Keratinocyte (primary cell): ENCODE results near the gene RERE.

ENCODE experiments used
- EZH2 ChIP-seq: IDR thresholded peaks from one replicate; pipeline ENCODE4 v1.6.1; 2012; ENCODE audit warnings: inconsistent platforms, mild to moderate bottlenecking, low read length, moderate library complexity
- TF ChIP-seq, protein P1 (sequence below), 3 experiments: IDR thresholded peaks in 1 of 3; conservative IDR thresholded peaks in 1 of 3; optimal IDR thresholded peaks in 1 of 3; 2 replicates in 2 of 3; 3 replicates in 1 of 3; pipeline versions ENCODE3 to v1.5.1; 2011; ENCODE audit warnings: low read length in 3 of 3, mild to moderate bottlenecking in 3 of 3, moderate library complexity in 2 of 3, control low read depth in 1 of 3, inconsistent platforms in 1 of 3; ENCODE audit not compliant: insufficient read depth in 2 of 3; ENCODE audit errors: extremely low read depth in 1 of 3

DNA sequence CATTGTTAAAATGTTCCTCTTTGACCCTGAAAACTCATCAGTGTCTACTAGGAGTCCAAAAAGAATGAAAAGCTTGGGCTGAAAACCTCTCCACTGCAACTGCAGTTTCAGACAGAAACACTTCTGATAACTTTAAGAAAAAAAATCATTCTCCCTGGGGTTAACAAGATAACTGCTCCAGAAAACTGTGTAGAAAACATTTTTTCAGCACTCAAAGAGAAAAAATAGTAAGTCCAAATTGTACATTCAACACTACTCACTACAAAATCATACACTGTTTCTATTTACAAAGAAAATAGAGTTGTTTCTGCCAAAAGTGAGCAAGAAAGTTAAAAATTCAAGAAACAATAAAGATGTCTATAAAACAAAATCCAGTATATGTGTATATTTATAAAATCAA lies 157.8 kb downstream of the RERE start:
- TF ChIP-seq, protein P1, sequence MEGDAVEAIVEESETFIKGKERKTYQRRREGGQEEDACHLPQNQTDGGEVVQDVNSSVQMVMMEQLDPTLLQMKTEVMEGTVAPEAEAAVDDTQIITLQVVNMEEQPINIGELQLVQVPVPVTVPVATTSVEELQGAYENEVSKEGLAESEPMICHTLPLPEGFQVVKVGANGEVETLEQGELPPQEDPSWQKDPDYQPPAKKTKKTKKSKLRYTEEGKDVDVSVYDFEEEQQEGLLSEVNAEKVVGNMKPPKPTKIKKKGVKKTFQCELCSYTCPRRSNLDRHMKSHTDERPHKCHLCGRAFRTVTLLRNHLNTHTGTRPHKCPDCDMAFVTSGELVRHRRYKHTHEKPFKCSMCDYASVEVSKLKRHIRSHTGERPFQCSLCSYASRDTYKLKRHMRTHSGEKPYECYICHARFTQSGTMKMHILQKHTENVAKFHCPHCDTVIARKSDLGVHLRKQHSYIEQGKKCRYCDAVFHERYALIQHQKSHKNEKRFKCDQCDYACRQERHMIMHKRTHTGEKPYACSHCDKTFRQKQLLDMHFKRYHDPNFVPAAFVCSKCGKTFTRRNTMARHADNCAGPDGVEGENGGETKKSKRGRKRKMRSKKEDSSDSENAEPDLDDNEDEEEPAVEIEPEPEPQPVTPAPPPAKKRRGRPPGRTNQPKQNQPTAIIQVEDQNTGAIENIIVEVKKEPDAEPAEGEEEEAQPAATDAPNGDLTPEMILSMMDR (optimal IDR thresholded peaks at IDR 0.05 in 1 of 3, IDR thresholded peaks at IDR 0.05 in 1 of 3, conservative IDR thresholded peaks at IDR 0.05 in 1 of 3; ENCODE audit: extremely low read depth in 1 of 3, insufficient read depth in 2 of 3, low read length in 3 of 3), result no peak
- no peak for TF ChIP-seq EZH2
